Stimulated activated CD4-positive, alpha-beta T cell treated with anti-CD3 and anti-CD28 coated beads, Interleukin-12 subunit alpha, Interleukin-12 subunit beta, amount 100 ng/mL, for 4 hours (primary cell): Measurements from ENCODE around the gene XPA.
"Not testable (repeated sequence)": the region's sequence is repeated elsewhere in the genome, so short reads cannot be mapped to it uniquely, and the experiment has no call there.

Source experiments
- DNase-seq: peaks from one replicate; pipeline ENCODE4 v3.0.0-alpha.2; 2020

XPA gene

DNA sequence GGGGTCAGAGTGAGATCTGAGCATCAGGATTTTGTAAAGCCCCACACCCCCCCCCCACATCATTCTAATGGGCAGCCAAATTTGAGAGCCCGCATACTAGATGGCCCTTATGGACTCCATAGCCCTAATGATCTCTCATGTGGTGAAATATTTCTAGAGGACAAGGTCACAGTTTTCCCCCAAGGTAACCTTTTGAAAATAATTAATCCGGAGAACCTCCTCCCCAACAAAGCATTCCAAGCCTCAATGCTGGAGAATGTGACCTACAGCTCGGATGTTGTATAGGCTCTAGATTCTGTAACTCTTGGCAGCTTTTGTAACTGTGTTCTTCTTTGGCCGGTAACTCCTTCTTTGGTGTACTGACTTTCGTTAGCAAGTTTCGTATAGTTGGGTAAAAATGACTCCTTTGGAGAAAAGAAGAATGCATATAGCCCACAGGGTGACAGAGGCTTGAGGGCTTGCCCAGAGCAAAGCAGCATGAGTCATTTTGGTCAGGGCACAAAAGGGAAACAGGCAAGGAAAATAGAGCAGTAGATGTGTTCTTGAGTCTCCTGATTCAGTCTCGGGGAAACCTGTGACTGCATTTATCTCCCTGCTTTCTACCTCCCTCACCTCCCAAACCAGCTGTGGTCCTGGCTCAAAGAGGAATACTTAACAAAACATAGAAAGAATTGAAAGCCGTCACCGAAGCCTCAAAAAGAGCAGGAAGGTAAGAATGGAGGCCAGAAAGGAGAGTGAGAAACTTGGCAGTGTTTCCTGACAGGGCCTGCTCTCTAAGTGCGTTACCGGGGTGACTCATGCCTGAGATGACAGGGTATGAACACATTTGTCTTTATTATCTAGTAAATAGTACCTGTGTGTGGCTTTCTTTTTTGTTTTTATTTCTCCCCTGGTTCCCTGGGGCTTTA lies 6.6 kb upstream of the XPA start:
- no peak for DNase-seq

DNA sequence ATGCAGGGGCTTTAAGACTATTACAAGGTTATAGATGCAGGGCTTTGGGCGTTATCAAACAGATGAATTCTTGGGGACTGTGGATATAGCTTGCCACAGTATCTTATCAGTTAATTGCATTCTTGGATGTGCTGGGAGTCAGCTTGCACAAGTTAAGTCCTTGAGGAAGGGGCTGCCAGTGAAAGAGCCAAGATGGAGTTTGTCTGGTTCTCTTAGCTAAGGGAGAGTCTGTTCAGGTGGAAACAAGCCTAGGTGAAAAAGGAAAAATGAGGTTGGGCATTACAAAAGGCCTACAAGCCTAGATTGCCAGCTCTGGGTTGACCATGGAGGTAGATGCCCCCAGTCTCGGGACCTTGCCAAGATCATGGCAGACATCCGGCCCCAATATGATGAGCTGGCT lies 2.7 kb upstream of the XPA start:
- not testable (repeated sequence) for DNase-seq

DNA sequence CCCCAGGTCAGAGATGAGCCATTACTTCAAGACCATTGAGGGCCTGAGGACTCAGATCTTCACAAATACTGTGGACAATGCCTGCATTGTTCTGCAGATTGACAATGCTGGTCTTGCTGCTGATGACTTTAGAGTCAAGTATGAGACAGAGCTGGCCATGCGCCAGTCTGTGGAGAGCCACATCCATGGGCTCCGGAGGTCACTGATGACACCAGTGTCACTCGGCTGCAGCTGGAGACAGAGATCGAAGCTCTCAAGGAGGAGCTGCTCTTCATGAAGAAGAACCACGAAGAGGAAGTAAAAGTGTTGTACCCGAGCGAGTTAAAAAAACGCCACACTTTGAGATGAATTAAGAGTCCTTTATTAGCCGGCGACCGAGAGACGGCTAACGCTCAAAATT lies 2.1 kb upstream of the XPA start:
- not testable (repeated sequence) for DNase-seq

DNA sequence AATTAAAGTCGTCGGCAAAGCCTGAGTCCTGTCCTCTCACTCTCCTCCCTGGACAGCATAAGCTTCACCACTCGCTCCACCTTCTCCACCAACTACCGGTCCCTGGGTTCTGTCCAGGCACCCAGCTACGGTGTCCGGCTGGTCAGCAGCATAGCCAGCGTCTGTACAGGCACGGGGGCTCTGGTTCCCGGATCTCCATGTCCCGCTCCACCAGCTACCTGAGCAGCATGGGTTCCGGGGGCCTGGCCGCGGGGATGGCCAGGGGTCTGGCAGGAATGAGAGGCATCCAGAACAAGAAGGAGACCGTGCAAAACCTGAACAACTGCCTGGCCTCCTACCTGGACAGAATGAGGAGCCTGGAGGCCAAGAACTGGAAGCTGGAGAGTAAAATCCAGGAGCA lies 1.7 kb upstream of the XPA start:
- DNase-seq = no peak

DNA sequence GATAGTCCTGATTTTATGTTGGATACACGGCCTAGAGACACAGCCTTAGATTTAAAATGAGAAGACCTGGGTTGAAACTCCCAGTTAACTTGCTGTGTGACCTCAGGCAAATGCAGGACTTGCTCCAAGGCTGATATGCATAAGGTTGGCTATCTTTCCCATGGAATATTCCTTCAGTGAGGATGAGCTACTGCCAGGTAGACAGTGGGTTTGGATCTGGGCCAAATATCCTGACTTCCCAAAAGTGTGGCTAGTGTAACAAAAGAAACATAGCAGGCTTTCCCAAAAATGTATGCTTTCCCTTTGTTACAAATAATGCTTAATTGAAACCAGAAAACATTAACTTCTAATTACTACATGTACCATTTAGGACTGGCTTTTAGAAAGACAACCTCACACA lies 697 bp upstream of the XPA start:
- DNase-seq = no peak

- no peak for DNase-seq
These were observed 941 bp downstream of the XPA start for GRCh38 chr9:97695995-97696802.

- DNase-seq = no peak
These were observed 1.8 kb downstream of the XPA start for GRCh38 chr9:97695390-97695789.

DNA sequence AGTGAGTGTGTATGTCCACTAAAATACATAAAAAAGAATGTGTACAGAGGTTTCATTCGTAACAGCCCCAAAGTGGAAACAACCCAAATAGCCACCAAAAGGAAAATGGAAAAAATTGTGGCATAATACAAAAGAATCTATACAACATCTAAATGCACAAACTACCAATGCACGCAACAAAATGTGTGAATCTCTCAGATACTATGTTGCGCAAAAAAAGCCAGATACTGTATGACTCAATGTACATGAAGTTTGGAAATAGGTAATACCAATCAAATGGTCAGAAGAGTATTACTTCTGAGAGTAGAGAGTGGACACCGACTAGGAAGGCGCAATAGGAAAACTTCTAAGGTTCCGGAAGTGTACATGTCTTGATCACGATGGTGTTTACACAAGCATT lies 2.4 kb downstream of the XPA start:
- no peak for DNase-seq

DNA sequence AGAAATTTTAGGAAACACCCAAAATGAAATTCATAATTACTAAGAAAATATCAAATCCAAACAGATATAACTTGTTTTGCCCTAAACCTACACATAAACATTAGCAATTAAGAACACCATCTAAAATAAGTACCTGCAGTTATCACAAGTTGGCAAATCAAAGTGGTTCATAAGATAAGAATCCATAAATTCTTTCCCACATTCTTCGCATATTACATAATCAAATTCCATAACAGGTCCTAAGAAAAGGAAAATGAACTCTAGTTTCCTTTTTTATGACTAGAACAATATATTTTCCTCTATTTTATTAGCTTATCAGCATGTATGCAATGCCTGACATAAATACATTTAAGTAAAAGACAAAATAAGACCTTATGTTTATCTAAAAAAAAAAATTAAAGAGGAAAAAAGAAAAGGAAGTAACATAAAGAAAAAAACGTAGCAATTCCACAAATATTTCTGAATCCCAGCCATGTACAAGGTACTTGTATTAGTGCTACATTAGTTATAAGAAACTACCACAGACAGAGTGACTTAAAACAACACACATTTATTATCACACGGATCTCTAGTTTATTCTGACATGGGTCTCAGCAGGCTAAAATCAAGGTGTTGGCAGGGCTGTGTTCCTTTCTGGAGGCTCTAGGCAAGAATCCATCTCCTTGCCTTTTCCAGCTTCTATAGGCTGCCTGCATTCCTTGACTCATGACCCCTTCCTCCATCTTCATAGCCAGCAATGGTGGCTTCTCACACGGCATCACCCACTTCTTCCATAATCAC lies 7.5 kb downstream of the XPA start:
- no peak for DNase-seq

DNA sequence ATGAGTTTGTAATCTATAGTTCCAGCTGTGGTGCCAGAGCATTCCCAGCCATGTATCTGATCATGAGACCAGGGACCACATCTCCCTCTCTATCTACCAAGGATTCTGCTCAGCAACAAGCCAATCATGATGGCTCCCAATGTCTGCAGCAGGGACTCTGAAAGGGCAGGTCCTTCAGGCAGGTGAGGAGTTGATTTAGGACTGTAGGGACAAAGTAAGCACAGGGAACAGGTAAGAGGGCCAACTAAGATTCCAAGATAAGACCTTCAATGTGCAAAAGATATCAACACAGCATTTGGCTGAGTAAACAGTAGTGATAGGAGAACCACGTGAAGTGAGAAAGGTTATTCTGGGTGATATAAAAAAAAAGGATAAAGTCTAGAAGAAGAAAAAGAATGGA lies 8.5 kb downstream of the XPA start:
- DNase-seq = no peak

DNA sequence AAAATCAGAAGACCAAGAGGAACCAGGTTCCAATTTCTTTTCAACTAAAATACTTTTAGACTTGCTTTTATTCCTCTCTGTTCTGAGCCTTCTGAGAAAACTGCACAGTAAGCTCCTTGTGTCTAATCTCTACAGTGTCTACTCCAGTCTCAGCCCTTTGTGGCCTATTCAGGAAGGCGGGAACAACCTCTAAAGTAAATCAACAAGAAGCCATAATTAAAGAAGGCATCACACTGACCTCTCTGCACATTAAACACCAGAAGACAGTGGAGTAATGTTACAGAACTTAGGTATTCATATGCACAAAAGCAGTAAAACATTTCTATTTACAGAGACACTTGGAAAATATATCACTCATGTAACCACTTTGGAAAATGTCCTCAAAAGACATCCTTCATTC lies 14.9 kb downstream of the XPA start:
- DNase-seq = no peak

DNA sequence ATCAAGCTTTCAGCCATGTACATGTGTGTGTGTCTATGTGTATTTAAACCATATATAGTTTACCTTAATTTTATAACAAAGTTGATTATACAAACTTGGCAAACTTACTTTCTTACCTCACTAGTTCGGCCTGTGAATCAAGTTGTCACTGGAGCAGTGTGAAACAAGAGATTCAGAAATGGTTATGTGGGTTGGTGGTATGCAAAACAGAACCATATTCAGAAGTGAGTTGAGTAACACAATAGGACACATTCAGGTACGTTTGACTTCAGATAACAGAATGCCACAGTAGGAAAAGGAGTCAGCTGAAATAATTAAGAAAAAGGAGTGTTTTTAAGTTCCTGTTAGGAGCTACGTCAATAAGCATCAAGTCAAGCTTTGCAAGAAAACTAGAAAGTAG lies 21.5 kb downstream of the XPA start:
- no peak for DNase-seq

DNA sequence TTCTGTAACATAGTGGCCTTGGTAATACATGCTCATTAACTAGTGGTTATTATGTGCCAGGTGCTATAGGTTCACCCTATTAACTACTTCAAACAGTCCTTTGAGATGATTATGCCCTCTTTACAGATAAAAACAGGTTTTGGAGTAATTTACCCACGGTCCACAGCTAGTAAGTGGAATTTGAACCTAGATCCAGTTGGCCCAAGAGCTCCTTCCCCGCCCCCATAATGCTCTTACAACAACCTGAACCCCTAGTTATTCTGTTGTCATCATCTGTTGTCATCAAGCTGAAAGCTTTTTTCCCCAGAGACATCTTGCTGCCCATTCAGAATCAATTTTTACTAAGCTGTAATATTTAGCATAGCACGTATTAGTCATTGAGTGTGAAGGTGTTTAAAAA lies 23.2 kb downstream of the XPA start:
- no peak for DNase-seq

- DNase-seq = no peak
These were observed 24.7 kb downstream of the XPA start for GRCh38 chr9:97672403-97672802.

GRCh38 chr9:97670586-97670985 lies 26.6 kb downstream of the XPA start:
- DNase-seq = no peak

GRCh38 chr9:97668485-97668884 lies 28.7 kb downstream of the XPA start:
- DNase-seq = no peak

- no peak for DNase-seq
These were observed 30.0 kb downstream of the XPA start for GRCh38 chr9:97666907-97667686.

- DNase-seq = no peak
These were observed 31.4 kb downstream of the XPA start for GRCh38 chr9:97665742-97666141.

DNA sequence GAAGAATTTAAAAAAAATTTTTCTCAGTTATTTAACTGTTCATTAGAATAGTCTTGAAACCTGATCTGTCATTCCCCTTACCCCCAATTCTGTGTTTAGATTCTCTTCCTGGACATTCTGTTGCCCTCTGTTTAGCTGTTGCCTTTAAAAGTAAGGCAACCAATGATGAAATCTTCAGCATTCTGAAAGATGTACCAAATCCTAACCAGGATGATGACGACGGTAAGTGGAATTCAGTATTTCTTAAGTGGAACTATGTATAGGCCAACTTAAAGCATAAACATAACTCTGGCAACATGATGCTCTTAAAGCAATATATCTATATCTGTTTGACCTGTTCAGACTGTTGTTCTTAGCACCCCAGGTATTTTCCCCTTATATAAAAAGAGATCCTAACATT lies 36.3 kb downstream of the XPA start:
- DNase-seq = no peak

GRCh38 chr9:97660340-97660739 lies 36.8 kb downstream of the XPA start:
- no peak for DNase-seq

- no peak for DNase-seq
These were observed 37.4 kb downstream of the XPA start for GRCh38 chr9:97659771-97660170.

GRCh38 chr9:97658707-97659106 lies 38.4 kb downstream of the XPA start:
- DNase-seq = no peak

DNA sequence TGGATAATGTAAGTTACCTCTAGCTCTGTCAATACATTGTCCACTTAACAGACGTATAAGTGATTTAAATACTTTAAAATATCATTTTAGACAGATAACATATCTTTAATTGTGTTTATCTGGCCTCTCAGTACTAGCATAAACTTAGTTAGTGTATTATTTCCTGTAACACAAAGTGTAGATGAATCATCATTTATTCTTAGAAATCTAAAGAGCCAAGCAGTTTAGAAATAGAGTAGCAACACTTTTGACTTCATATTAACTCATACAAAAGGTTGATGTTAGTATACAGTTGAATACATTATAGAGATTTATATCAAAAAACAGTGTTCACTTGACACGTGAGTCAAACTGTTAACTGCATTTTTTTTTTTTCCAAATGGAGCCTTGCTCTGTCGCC lies 45.5 kb downstream of the XPA start:
- no peak for DNase-seq
